ENCODE measurements around the gene SON.
"Not testable (repeated sequence)": the region's sequence is repeated elsewhere in the genome, so short reads cannot be mapped to it uniquely, and the experiment has no call there.

DNA sequence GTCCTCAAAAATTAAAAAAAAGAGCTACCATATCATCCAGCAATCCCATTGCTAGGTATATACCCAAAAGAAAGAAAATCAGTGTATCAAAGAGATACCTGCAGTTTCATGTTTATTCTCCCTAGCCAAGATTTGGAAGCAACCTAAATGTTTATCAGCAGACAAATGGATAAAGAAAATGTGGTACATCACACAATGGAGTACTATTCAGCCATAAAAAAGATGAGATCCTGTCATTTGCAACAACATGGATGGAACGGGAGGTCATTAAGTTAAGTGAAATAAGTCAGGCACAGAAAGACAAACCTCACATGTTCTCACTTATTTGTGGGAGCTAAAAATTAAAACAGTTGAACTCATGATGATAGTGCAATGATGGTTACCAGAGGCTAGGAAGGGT lies 35.8 kb upstream of the SON start:
- TF ChIP-seq YY1 (IDR thresholded peaks at IDR 0.05; ENCODE audit: insufficient read depth, insufficient read length); SUZ12 (IDR thresholded peaks at IDR 0.05; ENCODE audit: extremely low read depth, insufficient read depth, insufficient read length): not testable (repeated sequence)
